Stimulated activated CD8-positive, alpha-beta memory T cell treated with anti-CD3 and anti-CD28 coated beads, Interleukin-15, amount 100 ng/mL, for 1 hour (primary cell): ENCODE results near the gene STX8.
"Not testable (repeated sequence)": the region's sequence is repeated elsewhere in the genome, so short reads cannot be mapped to it uniquely, and the experiment has no call there.

ENCODE experiments used
- DNase-seq: peaks from one replicate; pipeline ENCODE4 v3.0.0-alpha.2; 2020; ENCODE audit warnings: low read depth

STX8 gene

GRCh38 chr17:9575381-9576101, at the start of gene STX8:
Gene STX8 (minus strand): TSS chr17:9575820. CDS start chr17:9575808, 12 bp downstream.
- peak; percentile 54 for DNase-seq

GRCh38 chr17:9622961-9623360, 47.3 kb upstream of the STX8 start:
- DNase-seq = no peak

GRCh38 chr17:9615486-9615885, 39.9 kb upstream of the STX8 start:
- no peak for DNase-seq

- DNase-seq = no peak
These were observed 36.4 kb upstream of the STX8 start for GRCh38 chr17:9612006-9612405.

- no peak for DNase-seq
These were observed 35.9 kb upstream of the STX8 start for GRCh38 chr17:9611557-9611956.

GRCh38 chr17:9607058-9607457, 31.4 kb upstream of the STX8 start:
- DNase-seq = not testable (repeated sequence)

- DNase-seq = no peak
These were observed 30.8 kb upstream of the STX8 start for GRCh38 chr17:9606453-9606852.

- DNase-seq = not testable (repeated sequence)
These were observed 29.0 kb upstream of the STX8 start for GRCh38 chr17:9604583-9604982.

- DNase-seq = no peak
These were observed 23.0 kb upstream of the STX8 start for GRCh38 chr17:9598661-9599060.

GRCh38 chr17:9597638-9598037, 22.0 kb upstream of the STX8 start:
- DNase-seq = not testable (repeated sequence)

- DNase-seq = no peak
These were observed 18.4 kb upstream of the STX8 start for GRCh38 chr17:9594065-9594464.

- no peak for DNase-seq
These were observed 12.5 kb upstream of the STX8 start for GRCh38 chr17:9587969-9588656.

GRCh38 chr17:9577373-9577709, 1.7 kb upstream of the STX8 start:
- no peak for DNase-seq

GRCh38 chr17:9576521-9577372, 1.1 kb upstream of the STX8 start, which contains the start of gene CFAP52:
Gene CFAP52 (plus strand): TSS chr17:9576642. CDS start chr17:9576696, 54 bp downstream.
- DNase-seq = peak; percentile 57

GRCh38 chr17:9571201-9571600, 4.4 kb downstream of the STX8 start:
- no peak for DNase-seq

GRCh38 chr17:9568957-9569588, 6.5 kb downstream of the STX8 start:
- DNase-seq = no peak

GRCh38 chr17:9568004-9568403, 7.6 kb downstream of the STX8 start:
- no peak for DNase-seq

- DNase-seq = not testable (repeated sequence)
These were observed 8.9 kb downstream of the STX8 start for GRCh38 chr17:9566739-9567138.

- DNase-seq = no peak
These were observed 9.6 kb downstream of the STX8 start for GRCh38 chr17:9566067-9566466.

GRCh38 chr17:9564104-9564503, 11.5 kb downstream of the STX8 start:
- DNase-seq = no peak

GRCh38 chr17:9557857-9558256, 17.8 kb downstream of the STX8 start:
- DNase-seq = no peak

GRCh38 chr17:9557161-9557755, 18.4 kb downstream of the STX8 start:
- no peak for DNase-seq
